ENCODE data around the gene ZNF12.
"Not testable (repeated sequence)": the region's sequence is repeated elsewhere in the genome, so short reads cannot be mapped to it uniquely, and the experiment has no call there.

Gene ZNF12

GRCh38 chr7:6706666-6707407, at the start of gene ZNF12:
Gene ZNF12, minus strand, starts transcription at chr7:6706947. Its CDS starts 1,774 bp downstream, at chr7:6705173.
- in situ Hi-C loops (cut with HindIII; ENCODE audit: low sequenced_read_pairs) = no loop called here

DNA sequence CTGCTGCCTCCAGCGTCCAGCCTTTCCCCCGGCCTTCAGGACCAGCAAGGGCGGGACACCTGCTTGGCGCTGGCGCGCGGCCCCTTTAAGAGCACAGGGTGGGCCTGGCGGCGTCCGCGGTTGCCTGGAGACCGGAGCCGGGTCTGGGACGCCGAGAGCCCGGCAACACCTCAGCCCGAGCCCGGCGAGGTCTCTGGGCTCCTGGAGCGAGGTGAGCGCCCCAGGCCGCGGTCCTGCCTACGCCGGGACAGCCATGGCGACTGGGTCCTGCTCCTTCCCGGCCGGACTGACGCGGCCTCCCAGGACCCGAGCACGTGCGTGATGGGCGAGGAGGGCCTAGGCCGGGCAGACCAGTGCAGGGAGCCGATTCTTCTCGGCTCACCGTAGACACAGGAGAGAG, 47.2 kb upstream of the ZNF12 start, which contains the start of gene RSPH10B2:
RSPH10B2 (plus strand) TSS at position 140 of the 400 bp plus-strand sequence. CDS start 3,575 bp downstream, outside the sequence.
- in situ Hi-C loops (cut with HindIII; ENCODE audit: low sequenced_read_pairs) = not testable (repeated sequence)

- in situ Hi-C loops (cut with HindIII; ENCODE audit: low sequenced_read_pairs) = not testable (repeated sequence)
These were observed 43.4 kb upstream of the ZNF12 start for GRCh38 chr7:6750173-6750572.

GRCh38 chr7:6749335-6749734, 42.6 kb upstream of the ZNF12 start:
- in situ Hi-C loops (cut with HindIII; ENCODE audit: low sequenced_read_pairs) = not testable (repeated sequence)

- in situ Hi-C loops (cut with HindIII; ENCODE audit: low sequenced_read_pairs) = not testable (repeated sequence)
These were observed 37.8 kb upstream of the ZNF12 start for GRCh38 chr7:6744410-6745100.

- in situ Hi-C loops (cut with HindIII; ENCODE audit: low sequenced_read_pairs) = not testable (repeated sequence)
These were observed 31.7 kb upstream of the ZNF12 start for GRCh38 chr7:6738415-6738814.

- in situ Hi-C loops (cut with HindIII; ENCODE audit: low sequenced_read_pairs) = no loop called here
These were observed 23.5 kb upstream of the ZNF12 start for GRCh38 chr7:6730343-6730633.

GRCh38 chr7:6729492-6730342, 23.0 kb upstream of the ZNF12 start:
- in situ Hi-C loops (cut with HindIII; ENCODE audit: low sequenced_read_pairs) = no loop called here

GRCh38 chr7:6728893-6729491, 22.2 kb upstream of the ZNF12 start:
- in situ Hi-C loops (cut with HindIII; ENCODE audit: low sequenced_read_pairs) = not testable (repeated sequence)

DNA sequence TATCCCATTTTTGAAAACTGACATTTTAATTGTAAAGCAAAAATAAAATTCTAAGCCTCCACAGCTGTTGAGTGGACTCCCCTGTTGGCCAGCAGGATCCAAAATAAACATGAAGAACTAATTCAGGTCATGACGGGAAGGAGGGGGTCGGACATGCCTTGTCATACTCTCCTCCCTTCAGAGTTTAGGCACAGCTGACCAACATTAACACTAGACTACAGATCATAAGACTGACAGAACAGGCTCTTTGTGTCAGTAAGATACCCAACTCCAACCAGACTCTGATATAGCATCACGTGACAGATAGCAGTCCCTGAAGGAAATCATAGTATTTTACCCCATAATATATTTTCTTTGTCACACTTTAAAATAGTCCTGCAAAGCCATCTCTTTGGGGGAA, 20.9 kb upstream of the ZNF12 start:
- in situ Hi-C loops (cut with HindIII; ENCODE audit: low sequenced_read_pairs) = no loop called here

GRCh38 chr7:6726341-6726740, 19.6 kb upstream of the ZNF12 start:
- in situ Hi-C loops (cut with HindIII; ENCODE audit: low sequenced_read_pairs) = not testable (repeated sequence)

- in situ Hi-C loops (cut with HindIII; ENCODE audit: low sequenced_read_pairs) = no loop called here
These were observed 18.3 kb upstream of the ZNF12 start for GRCh38 chr7:6725003-6725402.

GRCh38 chr7:6724351-6724750, 17.6 kb upstream of the ZNF12 start:
- in situ Hi-C loops (cut with HindIII; ENCODE audit: low sequenced_read_pairs) = not testable (repeated sequence)

DNA sequence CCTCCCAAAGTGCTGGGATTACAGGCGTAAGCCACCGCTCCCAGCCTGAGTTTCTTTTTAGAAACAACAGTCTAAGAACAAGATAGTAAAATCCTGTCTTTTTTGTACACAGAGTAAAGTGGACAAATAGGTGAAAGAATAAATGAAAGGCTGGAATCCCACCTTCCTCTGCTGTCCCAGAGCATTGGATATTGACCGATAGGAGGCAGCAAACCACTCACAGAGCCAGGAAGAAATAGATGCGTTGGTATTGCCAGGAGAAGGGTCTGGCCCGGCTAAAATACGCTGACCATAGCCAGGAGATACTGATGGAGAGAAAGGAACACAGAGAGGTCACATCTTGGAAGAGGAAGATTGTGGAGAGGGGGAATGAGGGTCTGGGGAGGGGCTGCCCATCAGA, 11.4 kb upstream of the ZNF12 start:
- in situ Hi-C loops (cut with HindIII; ENCODE audit: low sequenced_read_pairs) = no loop called here

DNA sequence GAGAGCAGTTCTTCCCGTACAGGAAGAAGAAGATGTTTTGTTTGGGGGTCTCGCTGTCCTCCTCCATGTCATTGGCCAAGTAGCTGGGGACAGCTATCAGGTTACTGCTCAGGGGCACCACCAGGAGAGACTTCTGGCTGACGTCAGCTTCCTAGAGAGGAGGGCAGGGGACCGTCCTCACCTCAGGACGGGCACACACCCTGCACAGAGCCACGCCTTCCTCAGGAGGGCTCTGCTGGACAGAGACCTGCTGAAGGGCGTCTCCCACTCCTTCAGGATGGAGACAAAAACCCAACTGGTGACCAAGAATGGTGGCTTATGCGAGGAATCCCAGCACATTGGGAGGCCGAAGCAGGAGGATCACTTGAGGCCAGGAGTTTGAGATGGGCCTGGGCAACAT, 9.2 kb upstream of the ZNF12 start:
- in situ Hi-C loops (cut with HindIII; ENCODE audit: low sequenced_read_pairs) = not testable (repeated sequence)

GRCh38 chr7:6714360-6714759, 7.6 kb upstream of the ZNF12 start:
- in situ Hi-C loops (cut with HindIII; ENCODE audit: low sequenced_read_pairs) = no loop called here

GRCh38 chr7:6709808-6710207, 3.1 kb upstream of the ZNF12 start:
- in situ Hi-C loops (cut with HindIII; ENCODE audit: low sequenced_read_pairs) = no loop called here

DNA sequence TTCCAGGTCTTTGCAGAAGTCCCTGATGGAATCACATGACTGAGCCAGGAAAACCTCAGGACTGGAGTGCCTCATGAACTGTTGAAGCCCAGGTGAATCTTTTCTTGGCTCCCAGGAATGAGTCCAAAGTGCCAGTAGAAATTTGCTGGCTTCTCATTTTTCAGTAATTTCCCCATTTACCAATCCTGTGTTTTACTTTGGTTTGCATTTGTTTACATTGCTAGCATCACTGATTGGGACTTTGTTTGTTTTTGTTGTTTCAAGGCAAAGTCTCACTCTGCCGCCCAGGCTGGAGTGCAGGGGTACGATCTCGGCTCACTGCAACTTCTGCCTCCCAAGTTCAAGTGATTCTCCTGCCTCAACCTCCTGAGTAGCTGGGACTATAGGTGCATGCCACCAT, 1.6 kb upstream of the ZNF12 start:
- in situ Hi-C loops (cut with HindIII; ENCODE audit: low sequenced_read_pairs) = no loop called here

GRCh38 chr7:6705959-6706665, 635 bp downstream of the ZNF12 start:
- in situ Hi-C loops (cut with HindIII; ENCODE audit: low sequenced_read_pairs) = no loop called here

- in situ Hi-C loops (cut with HindIII; ENCODE audit: low sequenced_read_pairs) = no loop called here
These were observed 4.9 kb downstream of the ZNF12 start for GRCh38 chr7:6701860-6702259.

- in situ Hi-C loops (cut with HindIII; ENCODE audit: low sequenced_read_pairs) = no loop called here
These were observed 6.0 kb downstream of the ZNF12 start for GRCh38 chr7:6700793-6701192.

Measured in DLD1 (cell line).